Calu3 (cell line): ENCODE data around the gene CST9. TPM values are rescaled to one million over a fixed set of nuclear protein-coding genes. Genes with fewer than 3 reads are reported as not detected.

Experiments
- BruUV-seq: library from RNA; stranded (reverse); fragments of 400-500 nt; replicated peaks from 2 replicates; lab custom pipeline; 2021; lab: Mats Ljungman, UMichigan
- CTCF ChIA-PET: fragments of 300-600 bp; sonication (Branson Sonifier 250); formaldehyde crosslinking; loops from one replicate; lab custom pipeline; 2022; ENCODE audit warnings: antibody characterized with exemption; lab: Charles Lee
- DNase-seq: peaks from one replicate; pipeline ENCODE4 v3.0.0; 2022
- H3K27ac Mint-ChIP-seq: one replicate; pipeline ENCODE4 v1.8.0; 2022; ENCODE audit warnings: mixed read lengths; ENCODE audit not compliant: unreplicated experiment
- H3K27me3 Mint-ChIP-seq: one replicate; pipeline ENCODE4 v1.8.0; 2022; ENCODE audit warnings: mixed read lengths; ENCODE audit not compliant: unreplicated experiment
- H3K36me3 Mint-ChIP-seq: one replicate; pipeline ENCODE4 v1.8.0; 2022; ENCODE audit warnings: mild to moderate bottlenecking, moderate library complexity, mixed read lengths; ENCODE audit not compliant: insufficient read depth, unreplicated experiment
- H3K4me1 Mint-ChIP-seq: one replicate; pipeline ENCODE4 v1.8.0; 2022; ENCODE audit warnings: mild to moderate bottlenecking, low read depth, mixed read lengths; ENCODE audit not compliant: unreplicated experiment
- H3K4me3 Mint-ChIP-seq: one replicate; pipeline ENCODE4 v1.8.0; 2022; ENCODE audit warnings: mild to moderate bottlenecking, low read depth, moderate library complexity, mixed read lengths; ENCODE audit not compliant: unreplicated experiment
- H3K9me3 Mint-ChIP-seq: one replicate; pipeline ENCODE4 v1.8.0; 2022; ENCODE audit warnings: low read depth, mixed read lengths; ENCODE audit not compliant: unreplicated experiment
- intact Hi-C: fragments of 100-400 bp; cut with micrococcal nuclease; formaldehyde crosslinking; loops from one replicate; pipeline ENCODE4 v1.10.0; 2022; ENCODE audit not compliant: unreplicated experiment
- total RNA-seq: library from RNA; stranded (reverse); gene quantifications from 2 replicates; pipeline ENCODE4 v1.2.3, GENCODE V29; 2022
- TF ChIP-seq, protein P1 (sequence below): fragments of 200-600 bp; IDR thresholded peaks from one replicate; pipeline ENCODE4 v1.8.0; 2022; ENCODE audit warnings: antibody characterized with exemption; ENCODE audit not compliant: unreplicated experiment

The CST9 gene
- total RNA-seq, 1 experiment from 2014 or later, result not detected

DNA sequence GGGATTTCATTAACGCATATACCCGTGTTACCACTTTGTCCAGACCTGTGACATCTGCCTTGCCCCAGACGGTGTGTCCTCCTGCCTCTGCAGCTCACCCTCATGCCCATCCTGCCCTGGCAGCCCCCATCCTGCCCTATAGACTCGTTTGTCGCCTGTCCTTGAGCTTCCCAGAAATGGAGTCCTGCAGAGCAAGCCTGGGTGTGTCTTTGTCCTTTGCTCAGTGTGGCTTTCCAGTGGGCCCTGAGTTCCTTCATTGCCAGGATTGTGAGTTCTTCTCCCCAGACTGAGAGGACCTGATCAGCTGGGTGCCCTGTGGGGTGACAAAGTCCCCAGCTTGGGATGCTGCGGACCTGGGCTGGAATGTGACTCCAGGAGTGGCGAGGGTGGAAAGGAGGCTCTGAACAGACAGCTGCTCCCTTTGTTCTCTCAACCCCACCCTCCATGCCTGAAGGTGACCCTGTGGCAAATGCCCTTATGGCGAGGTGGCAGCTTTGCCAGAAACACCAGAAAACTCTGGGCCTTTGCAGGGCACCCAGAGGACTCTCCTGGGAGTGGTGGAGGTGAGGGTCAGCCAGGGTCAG lies 34.4 kb upstream of the CST9 start:
- TF ChIP-seq, protein P1, sequence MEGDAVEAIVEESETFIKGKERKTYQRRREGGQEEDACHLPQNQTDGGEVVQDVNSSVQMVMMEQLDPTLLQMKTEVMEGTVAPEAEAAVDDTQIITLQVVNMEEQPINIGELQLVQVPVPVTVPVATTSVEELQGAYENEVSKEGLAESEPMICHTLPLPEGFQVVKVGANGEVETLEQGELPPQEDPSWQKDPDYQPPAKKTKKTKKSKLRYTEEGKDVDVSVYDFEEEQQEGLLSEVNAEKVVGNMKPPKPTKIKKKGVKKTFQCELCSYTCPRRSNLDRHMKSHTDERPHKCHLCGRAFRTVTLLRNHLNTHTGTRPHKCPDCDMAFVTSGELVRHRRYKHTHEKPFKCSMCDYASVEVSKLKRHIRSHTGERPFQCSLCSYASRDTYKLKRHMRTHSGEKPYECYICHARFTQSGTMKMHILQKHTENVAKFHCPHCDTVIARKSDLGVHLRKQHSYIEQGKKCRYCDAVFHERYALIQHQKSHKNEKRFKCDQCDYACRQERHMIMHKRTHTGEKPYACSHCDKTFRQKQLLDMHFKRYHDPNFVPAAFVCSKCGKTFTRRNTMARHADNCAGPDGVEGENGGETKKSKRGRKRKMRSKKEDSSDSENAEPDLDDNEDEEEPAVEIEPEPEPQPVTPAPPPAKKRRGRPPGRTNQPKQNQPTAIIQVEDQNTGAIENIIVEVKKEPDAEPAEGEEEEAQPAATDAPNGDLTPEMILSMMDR, result no peak
- no peaks in the 10 kb centered on the region for H3K27me3 Mint-ChIP-seq
- CTCF ChIA-PET, result no interaction called here
- no peak overlapping the region for H3K4me3 Mint-ChIP-seq
- H3K27ac Mint-ChIP-seq, result no peak overlapping the region
- H3K36me3 Mint-ChIP-seq, result peaks cover 8% of the 10 kb centered on the region
- H3K4me1 Mint-ChIP-seq, result no peaks in the 10 kb centered on the region
- no peak for DNase-seq
- intact Hi-C loops, result no loop called here
- no TSS peak for BruUV-seq
- H3K9me3 Mint-ChIP-seq, result no peaks in the 10 kb centered on the region

GRCh38 chr20:23639490-23639958 lies 33.8 kb upstream of the CST9 start:
- BruUV-seq, result no TSS peak
- CTCF ChIA-PET, result no interaction called here
- TF ChIP-seq, protein P1, result no peak
- H3K9me3 Mint-ChIP-seq, result no peaks in the 10 kb centered on the region
- peaks cover 8% of the 10 kb centered on the region for H3K36me3 Mint-ChIP-seq
- H3K4me1 Mint-ChIP-seq, result no peaks in the 10 kb centered on the region
- no peaks in the 10 kb centered on the region for H3K27me3 Mint-ChIP-seq
- DNase-seq, result no peak
- H3K27ac Mint-ChIP-seq, result no peak overlapping the region
- intact Hi-C loops, result no loop called here
- no peak overlapping the region for H3K4me3 Mint-ChIP-seq

DNA sequence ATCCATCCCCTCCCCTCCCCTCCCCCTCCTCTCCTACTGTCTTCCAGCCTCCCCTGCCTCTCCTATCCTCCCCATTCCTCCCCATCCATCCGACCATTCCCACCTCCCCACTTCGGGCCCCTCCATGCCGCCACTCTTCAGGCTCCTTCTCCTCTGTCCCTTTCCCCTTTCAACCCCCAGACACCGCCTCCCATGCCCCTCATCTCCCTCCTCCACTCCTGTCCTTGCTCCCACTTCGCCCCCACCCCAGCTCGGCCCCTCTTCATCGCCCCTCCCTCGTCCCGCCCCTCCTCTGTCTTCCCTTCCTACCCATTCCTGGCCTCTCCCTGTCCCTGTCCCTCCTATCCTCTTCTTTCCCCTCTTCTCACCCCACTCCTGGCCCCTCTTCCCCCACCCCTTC lies 32.6 kb upstream of the CST9 start:
- intact Hi-C loops, result no loop called here
- no peaks in the 10 kb centered on the region for H3K27me3 Mint-ChIP-seq
- no TSS peak for BruUV-seq
- DNase-seq, result no peak
- H3K36me3 Mint-ChIP-seq, result peaks cover 8% of the 10 kb centered on the region
- H3K4me3 Mint-ChIP-seq, result no peak overlapping the region
- H3K9me3 Mint-ChIP-seq, result no peaks in the 10 kb centered on the region
- TF ChIP-seq, protein P1, result no peak
- no peak overlapping the region for H3K27ac Mint-ChIP-seq
- no peaks in the 10 kb centered on the region for H3K4me1 Mint-ChIP-seq
- CTCF ChIA-PET, result no interaction called here

- CTCF ChIA-PET, result no interaction called here
- peak; percentile 68 for DNase-seq
- no peaks in the 10 kb centered on the region for H3K27me3 Mint-ChIP-seq
- BruUV-seq, result no TSS peak
- no peaks in the 10 kb centered on the region for H3K9me3 Mint-ChIP-seq
- no peaks in the 10 kb centered on the region for H3K4me1 Mint-ChIP-seq
- H3K36me3 Mint-ChIP-seq, result peaks cover 8% of the 10 kb centered on the region
- TF ChIP-seq, protein P1, result no peak
- peak within 1 kb of the TSS; percentile 73 for H3K4me3 Mint-ChIP-seq
- intact Hi-C loops, result no loop called here
- no peak within 1 kb of the TSS for H3K27ac Mint-ChIP-seq
Observed at GRCh38 chr20:23637282-23638221, 31.8 kb upstream of the CST9 start, which contains the start of gene CST3. Gene CST3, minus strand, starts transcription at chr20:23637955. Its CDS starts 93 bp downstream, at chr20:23637862.
